Islet precursor cell (in vitro differentiated cells): ENCODE measurements around the gene CMIP.

ENCODE experiments used
- DNase-seq: peaks from one replicate; pipeline ENCODE4 v3.0.0-alpha.2; 2018

The CMIP gene

DNA sequence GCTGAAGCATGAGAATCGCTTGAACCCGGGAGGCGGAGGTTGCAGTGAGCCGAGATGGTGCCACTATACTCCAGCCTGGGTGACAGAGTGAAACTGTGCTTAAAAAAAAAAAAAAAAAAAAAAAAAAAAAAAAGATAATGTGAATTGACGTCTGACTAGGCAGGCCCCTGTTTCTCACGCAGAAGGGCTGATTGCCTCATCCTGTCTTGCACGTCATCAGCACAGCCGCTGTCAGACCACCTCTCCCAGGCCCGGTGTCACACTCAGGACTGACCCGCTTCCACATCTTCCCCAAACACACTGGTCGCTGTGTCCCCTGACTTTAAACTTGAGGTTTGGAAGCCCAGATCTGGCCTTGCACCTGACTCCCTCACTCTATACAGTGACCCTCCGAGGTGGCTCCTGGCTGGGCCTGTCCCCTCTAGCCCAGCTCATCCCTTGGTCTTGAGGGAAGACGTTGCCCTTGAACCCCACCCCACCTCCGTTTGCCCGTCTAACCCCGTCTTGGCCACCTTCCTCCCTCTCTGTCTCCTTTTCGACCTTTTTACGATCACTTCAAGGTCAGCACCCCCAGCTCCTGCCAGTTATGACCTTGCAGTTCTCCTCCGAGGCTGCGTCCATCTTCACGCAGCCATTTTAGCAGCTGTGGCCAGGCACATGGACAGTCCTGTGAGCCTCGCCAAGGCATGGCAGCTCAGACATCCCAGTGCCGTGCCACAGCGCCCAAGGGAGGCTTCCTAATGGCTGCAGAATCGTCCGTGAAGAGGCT lies 184.6 kb downstream of the CMIP start:
- no peak for DNase-seq

DNA sequence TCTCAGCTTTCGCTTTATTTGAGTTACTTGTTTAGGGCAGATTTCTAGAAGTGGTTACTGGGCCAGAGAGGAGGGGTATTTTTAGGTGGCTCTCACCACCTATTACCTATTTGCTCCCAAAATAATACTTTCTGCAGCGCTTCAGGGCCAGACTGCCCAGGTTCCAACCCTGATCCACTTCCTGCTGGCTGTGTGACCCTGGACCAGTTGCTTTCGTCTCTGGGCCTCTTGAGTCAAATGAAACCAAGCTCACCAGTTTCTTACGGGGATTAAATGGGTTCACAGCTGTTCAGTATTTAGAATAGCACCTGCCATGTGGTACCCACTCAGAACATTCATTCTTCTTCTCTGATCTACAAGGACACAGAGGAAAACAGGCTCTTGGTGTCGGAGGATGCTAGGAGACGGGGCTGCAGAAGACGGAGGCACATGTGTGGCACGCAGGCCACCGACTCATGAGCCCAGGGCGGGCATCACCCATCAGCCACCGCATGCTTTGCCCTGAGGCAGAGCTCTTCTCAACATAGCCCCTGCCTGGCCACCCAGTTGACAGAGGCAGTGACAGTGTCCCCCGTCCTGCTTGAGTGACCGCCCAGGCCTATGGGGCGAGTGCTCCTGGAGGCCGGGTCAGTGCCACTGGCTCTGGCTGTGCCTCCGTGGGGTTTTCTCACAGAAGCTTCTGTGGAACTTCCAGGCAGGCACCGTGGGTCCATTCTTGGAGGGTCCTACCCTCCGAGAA lies 185.5 kb downstream of the CMIP start:
- DNase-seq = no peak

DNA sequence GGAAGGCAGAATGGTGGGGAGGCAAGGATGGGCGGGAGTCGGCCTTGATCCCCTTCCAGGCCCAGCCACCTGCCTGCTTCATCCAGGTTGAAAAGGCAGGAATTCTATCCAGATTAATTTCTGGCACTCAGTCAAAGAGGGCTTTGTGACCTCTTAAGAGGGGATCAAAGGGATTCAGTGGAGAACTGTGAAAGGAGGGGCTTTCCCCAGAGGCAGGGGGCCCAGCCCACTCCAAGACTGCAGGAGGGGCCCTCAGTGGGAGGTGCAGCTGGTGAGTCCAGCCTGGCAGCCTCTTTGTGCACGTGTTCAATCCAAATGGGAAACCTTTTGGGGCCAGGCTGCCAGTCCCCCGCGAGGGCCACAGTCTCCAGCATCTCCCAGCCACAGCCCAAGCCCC lies 186.0 kb downstream of the CMIP start:
- no peak for DNase-seq

DNA sequence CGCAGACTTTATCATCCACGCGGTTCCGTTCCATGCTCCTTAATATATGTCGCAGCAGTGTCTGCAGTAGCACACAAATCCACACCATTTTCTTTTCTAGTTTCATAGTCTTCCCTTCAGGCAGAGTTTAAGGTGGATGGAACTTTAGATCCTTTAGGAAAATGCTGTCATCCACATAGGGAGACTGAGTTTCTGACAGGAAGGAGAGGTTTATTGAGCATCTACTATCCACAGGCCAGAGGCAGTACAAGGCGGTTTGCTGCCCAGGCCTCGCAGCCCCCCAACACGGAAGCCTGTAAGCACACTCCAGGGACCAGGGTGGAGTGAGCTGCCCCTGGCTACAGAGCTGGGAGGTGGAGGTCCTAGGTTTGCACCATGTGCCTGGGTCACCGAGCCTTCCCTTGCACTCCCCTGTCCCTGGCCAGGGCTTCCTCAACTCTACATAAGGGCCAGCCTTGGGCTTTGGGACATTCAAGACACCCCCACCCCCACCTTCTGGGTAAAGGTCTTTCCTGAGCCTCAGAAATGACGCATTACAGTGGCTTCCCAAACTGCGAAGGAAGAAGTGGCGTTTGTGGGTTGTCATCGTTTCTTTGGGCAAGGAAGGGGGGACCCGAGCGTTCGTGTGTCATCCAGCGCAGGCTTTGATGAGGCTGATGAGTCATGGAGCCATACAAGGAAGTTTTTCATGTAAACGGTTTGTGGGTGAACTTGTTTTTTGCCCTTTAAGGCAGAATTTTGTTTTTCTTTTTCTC lies 188.0 kb downstream of the CMIP start:
- DNase-seq = no peak

DNA sequence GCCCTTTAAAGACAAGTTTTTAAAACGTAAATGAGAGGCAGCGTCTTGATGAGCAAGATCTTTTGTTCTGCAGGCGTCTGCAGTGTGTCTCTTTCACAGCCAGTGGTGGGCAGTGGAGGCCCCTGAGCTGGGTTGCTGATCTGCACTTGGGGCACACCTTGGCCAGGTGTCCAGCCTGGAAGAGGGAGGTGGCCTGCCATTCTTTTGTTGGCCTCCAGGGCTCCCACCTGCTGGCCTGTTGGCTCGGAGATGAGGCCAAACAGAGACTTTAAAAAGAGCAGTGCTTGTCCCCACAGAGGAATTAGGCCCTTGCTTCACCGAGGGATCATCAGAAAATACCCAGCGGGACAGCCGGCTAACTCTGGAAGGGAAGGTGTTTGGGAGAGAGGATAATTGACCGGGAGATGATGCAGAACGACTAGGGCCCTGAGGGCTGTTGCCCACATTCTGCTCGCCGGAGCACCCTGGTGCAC lies 188.6 kb downstream of the CMIP start:
- peak; percentile 64 for DNase-seq

DNA sequence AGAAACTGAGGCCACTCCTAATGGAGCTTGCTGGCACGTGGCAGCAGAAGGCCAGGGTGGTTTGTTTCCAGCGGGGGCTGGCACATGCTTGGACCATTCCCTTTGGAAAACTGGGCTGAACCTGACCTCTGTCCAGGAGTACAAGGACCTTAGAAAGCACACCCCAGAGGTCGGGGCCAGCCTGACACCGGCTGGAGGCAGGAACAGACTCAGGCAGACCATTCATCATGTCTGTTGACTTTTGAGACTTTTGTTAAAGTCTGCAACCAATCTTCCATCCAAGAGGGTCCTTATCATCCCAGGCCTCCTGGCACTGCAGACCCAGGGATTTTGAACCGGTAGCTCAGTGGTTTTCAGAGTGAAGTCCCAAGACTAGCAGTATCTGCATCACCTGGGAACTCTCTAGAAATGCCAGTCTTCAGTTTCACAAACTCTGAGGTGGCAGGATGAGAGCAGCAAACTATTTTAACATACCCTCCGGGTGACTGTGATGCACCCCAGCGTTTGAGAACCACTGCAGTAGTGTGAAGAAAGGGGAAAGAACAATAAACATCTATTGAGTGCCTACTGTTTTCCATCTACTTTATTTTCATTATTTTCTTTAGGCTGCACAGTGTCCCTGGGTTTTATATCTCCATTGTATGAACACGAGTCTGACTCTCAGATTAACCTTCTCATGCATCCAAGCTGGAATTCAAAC lies 189.2 kb downstream of the CMIP start:
- DNase-seq = no peak

DNA sequence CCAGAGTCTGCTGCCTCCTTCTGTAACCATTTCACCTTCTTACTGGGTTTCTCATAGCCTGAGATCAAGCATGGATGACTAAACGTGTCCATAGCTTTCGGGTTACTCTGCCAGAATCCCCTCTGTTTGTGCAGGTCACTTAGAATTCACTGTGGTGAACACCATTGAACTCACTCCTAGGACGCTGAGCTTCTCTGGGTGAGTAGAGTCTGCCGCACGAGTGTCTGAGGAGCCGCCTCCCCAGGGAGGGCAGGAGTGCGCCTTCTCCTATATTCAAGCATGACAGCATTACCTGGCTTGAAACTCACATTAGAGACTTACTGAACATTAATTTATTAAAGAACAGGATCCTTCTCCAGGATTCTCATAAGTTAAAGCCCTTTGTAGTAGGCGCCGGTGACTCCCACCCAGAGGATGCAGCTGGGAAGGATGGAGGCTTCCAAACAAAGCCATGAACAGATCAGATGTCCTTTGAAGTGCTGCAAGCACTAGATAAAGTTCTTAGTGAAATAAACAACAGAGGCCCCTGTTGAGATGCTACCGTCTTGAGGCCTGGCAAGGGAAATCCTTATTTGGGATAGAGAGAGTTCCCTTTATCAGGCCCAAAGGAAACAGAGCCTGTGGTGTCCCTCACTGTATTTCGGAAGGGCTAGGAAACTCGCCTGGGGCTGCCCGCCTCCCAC lies 189.9 kb downstream of the CMIP start:
- no peak for DNase-seq

DNA sequence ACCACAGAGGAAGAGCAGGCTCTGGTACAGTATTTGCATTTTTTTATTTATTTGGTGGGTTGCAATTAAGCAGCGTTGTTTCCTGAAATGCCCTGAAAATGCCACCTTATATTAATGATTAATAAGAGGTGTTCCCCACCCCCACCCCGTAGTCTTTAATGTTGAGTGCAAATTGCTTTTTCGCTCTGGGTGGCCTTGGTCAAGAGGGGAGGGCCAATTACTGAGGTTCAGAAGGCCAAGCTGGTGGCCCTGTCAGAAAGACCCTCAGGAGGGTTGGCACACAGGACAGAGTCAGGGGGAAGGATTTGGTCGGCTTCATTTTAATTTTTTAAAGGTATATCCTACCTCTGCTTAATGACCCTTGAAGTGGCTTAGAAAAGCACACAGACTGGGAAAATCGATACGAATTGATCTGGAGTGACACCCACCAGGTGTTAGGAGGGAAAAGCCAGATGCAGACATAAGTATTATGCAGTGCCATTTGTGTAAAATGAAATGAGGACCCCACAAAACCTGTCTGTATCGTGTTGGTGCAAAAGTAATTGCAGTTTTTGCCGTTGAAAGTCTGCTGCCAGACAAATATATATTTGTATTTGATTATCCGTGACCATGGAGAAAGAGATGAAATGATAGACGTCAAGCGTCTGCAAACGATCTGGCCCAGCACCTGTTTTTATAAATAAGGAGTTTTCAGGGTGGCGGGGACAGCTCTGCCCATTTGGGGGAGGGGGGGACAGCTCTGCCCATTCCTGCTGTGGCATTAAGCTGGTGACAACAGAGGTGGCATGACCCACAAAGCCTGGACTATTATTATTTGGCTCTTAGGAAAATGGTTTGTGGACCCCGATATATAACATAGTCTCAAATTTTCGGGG lies 190.7 kb downstream of the CMIP start:
- no peak for DNase-seq

DNA sequence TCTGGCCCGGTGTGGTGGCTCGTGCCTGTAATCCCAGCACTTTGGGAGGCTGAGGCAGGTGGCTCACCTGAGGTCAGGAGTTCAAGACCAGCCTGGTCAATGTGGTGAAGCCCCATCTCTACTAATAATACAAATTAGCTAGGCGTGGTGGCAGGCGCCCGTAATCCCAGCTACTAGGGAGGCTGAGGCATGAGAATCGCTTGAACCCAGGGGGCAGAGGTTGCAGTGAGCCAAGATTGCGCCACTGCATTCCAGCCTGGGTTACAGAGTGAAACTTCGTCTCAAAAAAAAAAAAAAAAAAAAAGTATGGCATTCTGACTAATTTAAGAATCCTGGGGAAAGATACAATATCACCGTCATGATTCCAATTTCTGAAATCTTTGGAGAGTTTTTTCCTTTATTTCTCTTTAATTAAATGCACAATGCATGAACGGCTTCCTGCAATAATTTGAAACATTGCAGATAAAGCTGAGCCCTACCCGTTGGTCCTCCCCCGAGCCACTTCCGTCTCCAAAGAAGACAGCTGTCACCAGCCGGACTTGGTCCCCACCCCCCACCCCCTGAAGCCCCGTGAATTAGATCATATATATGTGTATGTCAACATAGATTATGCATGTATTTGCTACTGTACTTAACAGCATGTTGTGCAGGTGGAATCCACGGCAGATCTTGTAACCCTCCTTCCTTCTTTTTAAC lies 191.8 kb downstream of the CMIP start:
- DNase-seq = no peak

DNA sequence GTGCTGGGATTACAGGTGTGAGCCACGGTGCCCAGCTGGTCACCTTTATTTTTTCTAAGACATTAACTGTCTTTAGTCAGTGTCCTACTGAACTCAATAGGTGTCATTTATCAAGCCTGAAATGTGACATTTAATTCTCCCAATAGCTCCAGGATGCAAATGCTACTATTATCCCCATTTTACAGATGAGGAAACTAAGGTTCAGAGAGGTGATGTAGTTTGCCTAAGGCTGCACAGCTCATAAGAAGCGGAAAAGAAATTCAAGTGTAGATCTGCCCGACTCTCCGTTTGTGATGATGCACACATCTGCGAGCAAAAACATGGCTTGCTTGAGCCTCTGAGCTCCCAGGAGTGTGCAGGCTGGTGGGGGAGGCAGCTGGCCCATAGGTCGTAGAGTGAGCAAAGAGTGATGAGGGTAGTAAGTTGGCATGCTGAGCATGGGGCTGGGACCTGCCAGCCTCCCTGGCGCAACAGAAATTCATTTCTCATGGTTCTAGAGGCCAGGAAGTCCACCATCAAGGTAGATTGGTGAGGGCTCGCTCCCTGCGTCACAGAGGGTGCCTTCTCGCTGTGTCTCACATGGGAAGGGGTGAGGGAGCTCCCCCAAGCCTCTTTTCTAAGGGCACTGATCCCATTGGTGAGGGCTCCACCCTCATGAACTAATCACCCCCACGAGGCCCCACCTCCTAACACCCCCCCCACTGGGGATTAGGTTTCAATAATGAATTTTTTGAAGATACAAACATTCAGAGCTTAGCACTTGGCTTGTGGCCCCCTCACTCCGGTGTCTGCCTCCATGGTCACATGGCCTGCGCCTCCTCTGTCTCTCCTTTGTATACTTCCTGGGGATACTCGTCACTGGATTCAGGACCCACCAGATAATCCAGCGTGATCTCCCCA lies 193.0 kb downstream of the CMIP start:
- no peak for DNase-seq

DNA sequence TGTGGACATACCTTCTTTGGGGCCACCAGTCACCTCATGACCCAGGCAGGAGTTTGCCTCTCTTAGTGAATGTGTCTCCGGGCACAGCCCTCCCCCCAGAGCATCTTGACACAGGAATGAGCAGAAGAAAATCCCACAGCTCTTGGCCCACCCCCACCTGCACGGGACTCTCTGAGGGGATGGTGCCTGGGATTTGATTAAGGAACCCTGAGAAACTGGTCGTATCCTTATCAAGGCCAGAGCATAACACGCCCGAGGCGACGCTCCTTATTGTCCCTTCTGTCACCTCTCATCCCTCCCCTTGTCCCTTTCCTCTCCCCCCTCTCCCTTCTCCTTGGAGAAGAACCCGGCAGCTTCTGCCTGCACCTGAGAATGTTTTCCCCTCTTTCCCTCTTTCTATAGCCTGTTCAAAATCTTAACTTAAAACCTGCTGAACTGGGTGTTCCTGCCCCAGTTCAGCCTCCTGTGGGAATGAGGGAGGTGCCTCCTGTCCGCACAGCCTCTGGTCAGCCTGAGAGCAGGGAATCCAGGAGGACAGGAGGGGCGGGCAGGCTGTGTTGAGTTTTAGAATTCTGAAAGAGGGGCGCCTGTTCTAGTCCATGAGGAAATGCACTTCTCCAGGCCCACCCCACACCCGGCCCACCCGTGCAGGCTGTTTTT lies 193.8 kb downstream of the CMIP start:
- peak; percentile 70 for DNase-seq

DNA sequence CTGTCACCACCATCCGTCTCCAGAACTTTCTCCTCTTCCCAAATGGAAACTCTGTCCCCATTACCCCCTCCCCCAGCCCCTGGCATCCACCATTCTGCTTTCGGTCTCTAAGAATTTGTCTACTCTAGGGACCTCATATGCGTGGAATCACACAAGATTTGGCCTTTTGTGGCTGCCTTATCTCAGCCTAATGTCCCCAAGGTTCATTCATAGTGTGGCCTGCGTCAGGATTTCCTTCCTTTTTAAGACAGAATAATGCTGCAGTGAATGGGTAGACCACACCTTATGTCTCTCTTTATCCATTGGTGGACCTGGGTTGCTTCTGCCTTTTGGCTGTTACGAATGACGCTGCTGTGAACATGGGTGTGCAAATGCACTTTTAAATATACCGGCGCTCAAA lies 194.7 kb downstream of the CMIP start:
- DNase-seq = no peak

DNA sequence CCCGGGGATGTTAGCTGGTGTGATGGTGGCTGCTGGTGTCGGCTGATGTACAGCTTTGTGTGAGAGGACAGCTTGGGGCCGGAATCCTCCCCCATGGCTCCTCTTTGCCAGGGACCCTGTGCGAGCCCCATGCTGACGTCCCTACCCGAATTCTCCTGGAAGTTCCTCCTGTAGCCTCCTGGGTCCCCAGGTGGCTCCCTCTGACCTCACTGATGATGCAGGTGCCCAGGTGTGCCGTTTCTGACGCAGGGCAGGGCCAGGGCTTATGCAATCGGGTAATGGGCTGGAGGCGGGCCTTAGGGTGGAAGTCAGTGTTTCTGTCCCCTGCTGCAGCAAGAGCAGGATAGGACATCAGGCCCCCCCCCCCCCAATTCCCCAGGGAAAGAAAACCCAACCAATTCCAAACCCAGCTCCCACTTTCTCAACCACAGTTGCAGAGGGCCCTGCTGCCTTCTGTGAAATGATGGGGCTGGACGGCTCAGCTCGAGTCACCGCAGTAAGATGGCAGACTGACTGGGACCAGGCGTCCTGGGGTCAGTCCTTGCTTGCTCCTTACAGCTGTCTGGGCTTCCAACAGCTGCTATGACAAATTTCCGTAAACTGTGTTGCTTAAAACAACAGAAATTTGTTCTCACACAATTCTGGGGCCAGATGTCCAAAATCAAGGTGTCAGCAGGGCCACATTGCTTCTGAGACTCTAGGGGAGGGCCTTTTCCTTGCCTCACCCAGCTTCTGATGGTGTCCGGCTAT lies 195.5 kb downstream of the CMIP start:
- DNase-seq = no peak

DNA sequence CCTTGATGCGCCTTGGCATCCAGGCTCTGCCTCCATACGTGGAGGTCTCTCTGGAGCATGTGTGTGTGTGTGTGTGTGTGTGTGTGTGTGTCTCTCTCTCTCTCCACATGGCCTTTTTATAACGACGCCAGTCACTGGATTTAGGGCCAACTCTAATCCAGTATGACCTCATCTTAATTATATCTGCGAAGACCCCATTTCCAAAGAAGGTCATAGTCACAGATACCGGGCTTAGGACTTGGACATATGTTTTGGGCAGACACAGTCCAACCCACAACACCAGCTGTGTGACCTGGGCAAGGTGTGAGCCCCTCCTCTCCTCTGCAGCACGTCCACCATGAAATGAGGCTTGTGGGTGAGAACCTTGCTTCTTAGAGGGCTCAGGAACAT lies 196.1 kb downstream of the CMIP start:
- no peak for DNase-seq

DNA sequence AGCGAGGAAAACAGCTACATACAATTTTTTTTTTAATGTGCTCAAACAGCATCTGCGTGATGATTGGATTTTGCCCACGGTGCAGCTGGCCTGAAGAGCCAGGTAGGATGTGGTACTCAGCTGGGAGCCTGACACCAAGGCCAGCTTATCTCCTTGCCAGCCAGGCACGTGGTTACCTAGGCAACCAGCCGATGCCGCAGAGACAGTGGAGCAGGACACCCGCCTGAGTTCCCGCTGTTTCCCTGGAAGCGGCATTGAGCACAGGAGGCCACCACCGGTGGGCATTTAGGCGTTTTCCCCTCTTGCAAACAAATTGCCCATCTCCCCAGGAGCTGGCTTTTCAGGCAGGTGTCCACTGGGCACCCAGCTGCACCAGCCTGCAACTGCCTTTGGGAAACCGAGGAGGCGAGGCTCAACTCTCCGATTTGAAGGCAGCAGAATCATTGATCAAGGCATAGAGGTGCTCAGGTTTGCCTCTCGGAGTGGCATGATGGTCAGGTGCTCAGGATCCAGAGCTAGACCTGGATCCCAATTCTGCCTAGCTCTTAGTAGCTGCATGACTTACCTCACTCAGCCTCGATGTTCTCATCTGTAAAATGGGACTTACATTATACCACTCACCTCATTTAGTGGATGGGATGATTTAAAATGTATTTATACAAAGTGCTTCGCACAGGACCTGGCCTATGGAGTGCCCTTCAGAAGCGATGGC lies 196.9 kb downstream of the CMIP start:
- DNase-seq = no peak

DNA sequence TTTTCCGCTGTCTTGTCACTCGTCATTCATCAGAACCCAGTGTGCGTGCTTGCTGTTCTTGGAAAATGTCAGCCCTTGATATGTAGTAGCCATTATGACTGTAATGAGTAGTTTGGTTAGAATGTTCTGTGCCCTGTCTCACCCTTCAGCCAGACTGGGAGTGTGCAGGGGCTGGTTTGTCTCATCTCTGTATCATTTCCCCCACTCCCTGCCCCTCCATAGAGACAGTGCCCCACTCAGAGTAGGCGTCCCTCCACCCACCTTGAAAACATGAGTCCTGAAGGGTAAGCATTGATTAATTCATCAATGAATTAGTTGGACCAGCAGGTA lies 197.5 kb downstream of the CMIP start:
- no peak for DNase-seq

DNA sequence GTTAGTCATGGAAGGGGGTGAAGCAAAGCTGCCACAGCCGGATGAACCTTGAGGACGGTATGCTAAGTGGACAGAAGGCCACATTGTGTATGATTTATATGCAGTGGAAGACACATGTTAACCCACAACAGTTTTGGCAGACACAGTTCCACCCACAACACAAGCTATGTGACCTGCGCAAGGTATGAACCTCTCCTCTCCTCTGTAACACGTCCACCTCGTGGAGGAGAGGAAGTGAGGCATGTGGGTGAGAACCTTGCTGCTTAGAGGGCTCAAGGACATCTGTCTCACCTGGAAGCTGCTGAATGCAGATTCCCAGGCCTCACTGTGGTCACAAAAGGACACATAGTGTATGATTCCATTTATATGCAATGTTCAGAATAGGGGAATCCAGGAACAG lies 198.3 kb downstream of the CMIP start:
- DNase-seq = no peak

DNA sequence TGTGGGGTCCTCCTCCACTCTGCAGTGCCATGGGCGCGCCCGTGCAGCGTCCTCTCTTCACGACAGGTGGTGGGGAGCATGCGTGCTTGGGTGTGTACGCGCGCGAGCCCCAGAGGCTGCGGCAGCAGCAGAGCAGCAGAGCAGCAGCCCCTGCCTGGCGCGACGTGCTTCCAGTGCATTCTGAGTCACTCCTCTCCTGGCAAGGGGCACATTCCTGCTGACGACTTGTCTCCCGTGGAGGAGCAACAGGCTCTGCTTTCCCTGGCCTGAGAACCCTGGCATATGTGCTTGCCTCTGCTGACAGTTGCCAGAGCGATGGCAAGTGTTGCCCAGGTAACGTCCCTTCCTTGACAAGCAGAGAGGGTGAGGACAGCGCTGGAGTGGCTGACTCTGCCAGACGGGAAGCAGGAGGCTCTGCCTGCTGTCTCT lies 200.7 kb downstream of the CMIP start:
- peak; percentile 98 for DNase-seq
